Erythroblast (primary cell): ENCODE data around the gene CHN2.

Source experiments
- GATA1 ChIP-seq: IDR thresholded peaks from 2 replicates; pipeline ENCODE4 v1.6.1; 2011; ENCODE audit warnings: low read depth, mild to moderate bottlenecking, control low read depth, low read length, moderate library complexity
- POLR2A ChIP-seq: IDR thresholded peaks from 2 replicates; pipeline ENCODE4 v1.6.1; 2011; ENCODE audit warnings: mild to moderate bottlenecking, low read length

DNA sequence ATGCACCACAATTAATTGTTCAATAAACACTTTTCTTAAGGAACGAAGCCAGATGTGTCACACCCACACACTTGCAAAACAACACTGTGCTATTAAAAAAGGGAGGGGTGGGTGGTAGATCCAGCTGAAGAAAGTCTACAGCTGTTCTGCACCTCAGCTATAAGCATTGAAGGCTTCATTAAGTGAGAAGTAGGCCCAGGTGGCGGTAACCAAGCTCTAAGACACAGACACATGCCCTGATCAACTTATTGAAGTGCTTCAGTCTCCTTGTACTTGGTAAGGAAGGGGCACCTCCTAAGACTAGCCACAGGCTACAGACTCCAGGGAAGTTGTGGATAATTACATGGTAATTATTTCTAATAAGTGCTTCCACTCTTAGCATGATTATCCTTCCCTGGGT is 43.7 kb upstream of the CHN2 start:
- no peak for TF ChIP-seq POLR2A
- TF ChIP-seq GATA1 = no peak
